HCT116 (cell line): ENCODE results near the gene DUSP18. TPM values are rescaled to one million over a fixed set of nuclear protein-coding genes. Genes with fewer than 3 reads are reported as not detected.

ENCODE experiments used
- ATAC-seq: fragments of 200-7000 bp; cut with Tn5 transposase; 2 replicates; pipeline ENCODE4 v1.9.1; 2020; ENCODE audit warnings: mild to moderate bottlenecking, moderate library complexity
- BruUV-seq: library from RNA; stranded (reverse); fragments of 400-500 nt; replicated peaks from 2 replicates; lab custom pipeline; 2021; lab: Mats Ljungman, UMichigan
- CTCF ChIA-PET: fragments of 300-600 bp; sonication (Branson Sonifier 250); formaldehyde crosslinking; loops from one replicate; lab custom pipeline; 2021; ENCODE audit warnings: antibody characterized with exemption; lab: Charles Lee
- POLR2A ChIA-PET: fragments of 300-600, 350-600 bp; sonication (Branson Sonifier 250); formaldehyde crosslinking; loops from one replicate; lab custom pipeline; 2021; ENCODE audit warnings: antibody characterized with exemption; lab: Charles Lee
- RAD21 ChIA-PET, 2 experiments: fragments of 300-600 bp; sonication (Branson Sonifier 250); formaldehyde crosslinking; loops; one replicate each; lab custom pipeline; 2023; ENCODE audit warnings: low total read pairs in 2 of 2; ENCODE audit not compliant: uncharacterized antibody in 2 of 2, unreplicated experiment in 2 of 2, low non-redundant PET in 1 of 2; lab: Charles Lee
- DNase-seq: peaks from one replicate; pipeline ENCODE4 v3.0.0-alpha.2; 2010; ENCODE audit warnings: low read depth, low spot score
- H2AFZ ChIP-seq: fragments of 200-600 bp; shearing (Covaris generic), sonication (generic); 2 replicates; pipeline ENCODE4 v1.6.1; 2017; ENCODE audit warnings: low read depth, mixed run types, mixed read lengths, antibody characterized with exemption, low read length; ENCODE audit not compliant: poor library complexity, severe bottlenecking
- H3K27ac ChIP-seq: 2 replicates; pipeline ENCODE4 v1.5.1; 2012; ENCODE audit warnings: low read depth, low read length
- H3K27me3 ChIP-seq: fragments of 200-600 bp; sonication (generic); 2 replicates; pipeline ENCODE4 v1.6.1; 2016; ENCODE audit warnings: mixed run types, low read length, mixed read lengths; ENCODE audit not compliant: insufficient read depth
- H3K36me3 ChIP-seq, 2 experiments: fragments of 200-500 bp in 1 of 2; fragments of 200-600 bp in 1 of 2; sonication (Bioruptor generic) in 1 of 2; sonication (generic) in 1 of 2; 2 replicates each; pipeline versions ENCODE4 v1.5.1 to v1.6.1; 2014 to 2016; ENCODE audit warnings: low read length in 2 of 2, inconsistent platforms in 1 of 2, mixed read lengths in 1 of 2, mixed run types in 1 of 2; ENCODE audit not compliant: insufficient read depth in 2 of 2, control insufficient read depth in 1 of 2
- H3K4me1 ChIP-seq, 2 experiments: fragments of 200-600 bp in 1 of 2; sonication (generic) in 1 of 2; 2 replicates each; pipeline versions ENCODE4 v1.5.1 to v1.6.1; 2012 to 2017; ENCODE audit warnings: low read length in 2 of 2, inconsistent platforms in 1 of 2, mild to moderate bottlenecking in 1 of 2, mixed read lengths in 1 of 2, mixed run types in 1 of 2, moderate library complexity in 1 of 2; ENCODE audit not compliant: insufficient read depth in 2 of 2, control insufficient read depth in 1 of 2
- H3K4me2 ChIP-seq: fragments of 200-600 bp; sonication (generic); 2 replicates; pipeline ENCODE4 v1.6.1; 2017; ENCODE audit warnings: mixed run types, low read length, mixed read lengths
- H3K4me3 ChIP-seq, 2 experiments: fragments of 200-600 bp in 1 of 2; sonication (generic) in 1 of 2; replicated peaks in 1 of 2; 2 replicates each; pipeline ENCODE4 v1.5.1; 2011 to 2016; ENCODE audit warnings: low read length in 2 of 2, control low read depth in 1 of 2, low read depth in 1 of 2, mild to moderate bottlenecking in 1 of 2, mixed read lengths in 1 of 2, mixed run types in 1 of 2
- H3K79me2 ChIP-seq: fragments of 200-600 bp; sonication (generic); 2 replicates; pipeline ENCODE4 v1.6.1; 2017; ENCODE audit warnings: mild to moderate bottlenecking, mixed run types, low read length, moderate library complexity, mixed read lengths; ENCODE audit not compliant: insufficient read depth
- H3K9ac ChIP-seq: fragments of 200-600 bp; sonication (generic); 2 replicates; pipeline ENCODE4 v1.6.1; 2016; ENCODE audit warnings: low read length, mixed read lengths
- H3K9me2 ChIP-seq: fragments of 200-600 bp; sonication (generic), shearing (Covaris generic); 2 replicates; pipeline ENCODE4 v1.6.1; 2017; ENCODE audit warnings: mixed run types, mild to moderate bottlenecking, moderate library complexity; ENCODE audit not compliant: insufficient read depth
- H3K9me3 ChIP-seq, 2 experiments: fragments of 200-500 bp in 1 of 2; fragments of 200-600 bp in 1 of 2; sonication (Bioruptor generic) in 1 of 2; sonication (generic) in 1 of 2; 2 replicates each; pipeline ENCODE4 v1.6.1; 2014 to 2017; ENCODE audit warnings: low read length in 2 of 2, mixed read lengths in 2 of 2, inconsistent platforms in 1 of 2, low read depth in 1 of 2, mild to moderate bottlenecking in 1 of 2, mixed run types in 1 of 2, moderate library complexity in 1 of 2; ENCODE audit not compliant: control insufficient read depth in 1 of 2, insufficient read depth in 1 of 2
- H4K20me1 ChIP-seq: fragments of 200-600 bp; sonication (generic), shearing (Covaris generic); 2 replicates; pipeline ENCODE4 v1.6.1; 2017; ENCODE audit warnings: mixed run types, mild to moderate bottlenecking, moderate library complexity; ENCODE audit not compliant: insufficient read depth
- CBX3 ChIP-seq: IDR thresholded peaks from 2 replicates; pipeline ENCODE4 v1.6.1; 2012; ENCODE audit warnings: low read depth
- EZH2phosphoT487 ChIP-seq: fragments of 200-600 bp; IDR thresholded peaks from 2 replicates; pipeline ENCODE4 v1.6.1; 2018; ENCODE audit warnings: antibody characterized with exemption, borderline replicate concordance
- FOSL1 ChIP-seq: IDR thresholded peaks from 2 replicates; pipeline ENCODE4 v1.6.1; 2012; ENCODE audit warnings: low read depth
- JUND ChIP-seq: IDR thresholded peaks from 2 replicates; pipeline ENCODE4 v1.6.1; 2012
- POLR2A ChIP-seq: IDR thresholded peaks from 2 replicates; pipeline ENCODE4 v1.7.0; 2011; ENCODE audit warnings: borderline replicate concordance; ENCODE audit not compliant: insufficient read depth, insufficient read length; ENCODE audit errors: extremely low read depth
- POLR2AphosphoS5 ChIP-seq: IDR thresholded peaks from 2 replicates; pipeline ENCODE4 v1.6.1; 2011; ENCODE audit warnings: mild to moderate bottlenecking, low read depth, low read length, moderate library complexity
- RAD21 ChIP-seq: IDR thresholded peaks from 2 replicates; pipeline ENCODE4 v1.6.1; 2012; ENCODE audit warnings: low read depth, mild to moderate bottlenecking
- REST ChIP-seq: IDR thresholded peaks from 2 replicates; pipeline ENCODE4 v1.6.1; 2012; ENCODE audit warnings: low read depth
- SP1 ChIP-seq: IDR thresholded peaks from 2 replicates; pipeline ENCODE4 v1.6.1; 2012; ENCODE audit warnings: low read depth
- SRF ChIP-seq: IDR thresholded peaks from 2 replicates; pipeline ENCODE4 v1.6.1; 2012; ENCODE audit warnings: low read depth
- ZFX ChIP-seq: fragments of 450-650 bp; IDR thresholded peaks from 2 replicates; pipeline ENCODE4 v1.6.1; 2017
- ZNF274 ChIP-seq: fragments of 200-500 bp; sonication (Bioruptor generic); IDR thresholded peaks from 2 replicates; pipeline ENCODE4 v1.6.1; 2014; ENCODE audit warnings: mild to moderate bottlenecking, low read depth, low read length, inconsistent platforms
- intact Hi-C: fragments of 100-400 bp; cut with micrococcal nuclease; formaldehyde crosslinking; loops from 2 replicates; pipeline ENCODE4 v1.10.0; 2022
- total RNA-seq: library from RNA; stranded (reverse); gene quantifications from one replicate; pipeline ENCODE4 v1.2.1, GENCODE V29; 2021; ENCODE audit not compliant: unreplicated experiment
- TF ChIP-seq, protein P1 (sequence below): IDR thresholded peaks from 2 replicates; pipeline ENCODE4 v1.6.1; 2012

DUSP18 gene
- total RNA-seq, 1 experiment from 2014 or later, result 9.7 TPM

DNA sequence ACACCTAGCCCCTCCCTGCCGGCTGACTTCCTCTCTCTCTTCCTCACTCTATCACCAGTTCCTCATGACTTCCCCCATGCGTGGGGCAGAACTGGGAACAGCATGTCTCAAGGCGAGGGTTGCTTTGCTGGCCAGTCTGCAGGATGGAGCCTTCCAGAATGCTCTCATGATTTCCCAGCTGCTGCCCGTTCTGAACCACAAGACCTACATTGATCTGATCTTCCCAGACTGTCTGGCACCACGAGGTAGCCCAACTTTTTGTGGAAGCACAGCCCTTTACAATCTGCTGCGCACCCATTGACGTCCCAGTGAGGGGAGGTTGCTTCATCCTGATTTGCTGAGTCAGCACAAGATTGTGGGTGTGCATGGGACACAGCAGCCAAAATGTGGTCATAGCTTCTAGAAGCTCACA, 52.1 kb downstream of the DUSP18 start:
- Histone ChIP-seq H3K27ac (no peak overlapping the region), H4K20me1 (no peaks in the 10 kb centered on the region), H3K9me3 (no peaks in the 10 kb centered on the region), H2AFZ (no peak overlapping the region), H3K79me2 (no peaks in the 10 kb centered on the region), H3K4me1 (no peaks in the 10 kb centered on the region), H3K9me2 (no peaks in the 10 kb centered on the region), H3K36me3 (no peaks in the 10 kb centered on the region), H3K4me2 (no peak overlapping the region), H3K9ac (no peak overlapping the region), H3K4me3 (no peak overlapping the region), H3K27me3 (no peaks in the 10 kb centered on the region)
- ChIA-PET RAD21 (no interaction called here), CTCF (no interaction called here), POLR2A (no interaction called here)
- DNase-seq (no peak), ATAC-seq (no peak)
- no TSS peak for BruUV-seq
- no peak for TF ChIP-seq EZH2phosphoT487
- no peak for TF ChIP-seq SRF
- TF ChIP-seq, protein P1, sequence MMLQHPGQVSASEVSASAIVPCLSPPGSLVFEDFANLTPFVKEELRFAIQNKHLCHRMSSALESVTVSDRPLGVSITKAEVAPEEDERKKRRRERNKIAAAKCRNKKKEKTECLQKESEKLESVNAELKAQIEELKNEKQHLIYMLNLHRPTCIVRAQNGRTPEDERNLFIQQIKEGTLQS, result no peak
- TF ChIP-seq SP1, result no peak
- TF ChIP-seq RAD21, result no peak
- TF ChIP-seq POLR2AphosphoS5, result no peak
- TF ChIP-seq ZNF274, result no peak
- no peak for TF ChIP-seq ZFX
- TF ChIP-seq JUND, result no peak
- TF ChIP-seq CBX3, result no peak
- no peak for TF ChIP-seq FOSL1
- TF ChIP-seq POLR2A, result no peak
- TF ChIP-seq REST, result no peak
- intact Hi-C loops, result no loop called here
